Stimulated activated CD8-positive, alpha-beta memory T cell treated with anti-CD3 and anti-CD28 coated beads, Interleukin-15, amount 100 ng/mL, for 1 hour (primary cell): ENCODE measurements around the gene C5orf58.

ENCODE experiments used
- DNase-seq: peaks from one replicate; pipeline ENCODE4 v3.0.0-alpha.2; 2020; ENCODE audit warnings: low read depth

Gene C5orf58, protein sequence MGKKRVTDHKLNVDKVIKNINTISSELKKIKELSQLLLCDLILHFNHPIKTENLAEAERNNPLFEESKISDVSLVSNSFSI

DNA sequence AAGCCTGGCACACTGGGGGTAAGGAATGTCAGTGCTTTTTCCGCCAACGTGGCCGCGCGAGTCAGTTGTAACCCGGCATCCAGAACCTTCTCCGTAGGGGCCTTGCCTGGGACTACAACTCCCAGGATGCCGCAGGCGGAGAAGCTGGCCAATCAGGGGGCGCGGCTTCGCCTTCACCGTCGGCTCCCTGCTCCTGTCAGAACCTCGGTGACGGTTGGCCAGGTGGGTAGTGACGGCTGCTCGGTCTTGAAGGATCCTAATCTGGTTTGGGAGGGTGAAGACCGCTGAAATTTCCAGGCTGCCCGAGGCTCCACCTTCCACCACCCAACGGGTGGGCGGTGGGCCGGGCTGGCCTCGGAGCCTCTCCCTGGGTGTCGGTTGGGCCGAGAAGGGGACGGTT, at the start of gene C5orf58:
Gene C5orf58 (plus strand): TSS at position 200 of the 400 bp plus-strand sequence. CDS start 1,992 bp downstream, outside the sequence.
- DNase-seq = no peak

DNA sequence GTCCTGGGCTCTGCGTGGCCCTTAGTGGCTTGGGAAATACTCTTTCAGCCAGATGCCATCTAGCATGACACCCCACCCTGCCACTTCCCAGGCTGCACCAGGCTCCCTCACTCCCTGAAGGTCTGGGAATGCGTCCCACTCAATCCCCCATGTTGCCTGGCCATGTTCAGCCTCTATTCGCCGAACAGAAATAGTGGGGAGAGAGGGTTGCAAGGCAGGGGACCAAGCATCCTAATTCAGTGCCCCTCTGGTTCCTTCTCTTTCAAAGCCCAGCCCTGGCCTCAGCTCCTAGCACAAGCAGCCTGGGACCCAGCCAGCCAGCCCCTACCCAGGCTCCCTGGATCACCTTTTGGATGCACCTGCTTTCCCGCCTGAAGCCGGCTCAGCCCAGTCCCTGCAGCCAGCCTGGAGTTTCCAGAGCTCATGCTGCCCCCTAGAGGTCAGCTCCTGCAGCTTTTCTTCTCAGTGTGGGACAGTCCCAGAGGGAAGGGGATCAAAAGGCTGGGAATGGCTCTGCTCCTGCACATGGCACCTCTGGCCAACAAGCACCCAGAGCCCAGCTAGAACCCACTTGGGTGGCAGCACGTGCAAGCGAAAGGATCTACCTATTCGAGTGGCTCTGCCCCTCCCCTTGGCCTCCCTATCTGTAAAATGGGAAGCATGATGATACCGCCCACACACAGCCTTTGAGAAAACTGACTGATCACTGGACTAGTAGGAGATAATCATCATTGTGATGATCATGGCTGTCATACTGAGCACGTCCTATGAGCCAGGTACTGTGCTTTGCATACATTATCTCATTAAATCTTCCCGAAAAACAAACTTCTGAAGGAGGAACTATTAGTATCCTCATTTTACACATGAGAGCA, 48.7 kb upstream of the C5orf58 start:
- DNase-seq = peak; percentile 4

DNA sequence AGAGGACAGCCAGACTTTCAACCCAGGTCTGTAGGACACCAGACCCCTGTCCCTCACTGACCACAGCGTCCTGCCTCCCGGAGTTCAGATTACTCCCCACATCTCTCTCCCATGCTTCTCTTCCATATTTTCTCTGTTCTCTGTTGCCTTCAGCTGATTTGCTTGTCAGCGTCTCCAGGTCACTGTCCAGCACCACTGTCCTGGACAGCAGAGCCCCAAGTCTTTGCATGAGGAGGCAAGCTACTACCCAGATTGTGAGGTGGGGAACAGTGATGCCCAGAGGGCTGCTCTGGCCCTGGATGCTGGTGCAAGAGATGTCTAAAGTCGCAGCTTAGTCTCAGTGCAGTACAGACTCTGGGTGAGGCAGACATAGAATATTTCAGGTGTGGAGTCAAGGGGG, 48.0 kb upstream of the C5orf58 start:
- no peak for DNase-seq

DNA sequence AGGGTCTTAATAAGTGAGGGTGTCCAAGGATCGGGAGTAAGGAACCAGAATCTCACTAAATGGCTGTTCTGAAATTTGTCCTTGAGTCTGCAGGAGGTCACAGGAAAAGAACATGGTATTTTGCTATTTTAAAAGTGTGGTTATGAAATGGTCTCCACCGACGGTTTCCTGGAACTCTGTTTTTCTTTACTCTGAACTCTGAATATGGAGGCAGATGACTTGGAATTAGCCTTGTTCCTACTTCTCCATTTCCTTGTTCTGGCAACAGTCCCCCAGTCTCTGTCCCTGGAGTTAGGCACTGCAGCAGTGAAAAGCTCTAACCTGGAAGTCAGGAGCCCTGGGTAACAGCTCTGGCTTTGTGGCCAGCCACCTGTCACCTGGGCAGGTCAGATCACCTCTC, 46.6 kb upstream of the C5orf58 start:
- DNase-seq = no peak

DNA sequence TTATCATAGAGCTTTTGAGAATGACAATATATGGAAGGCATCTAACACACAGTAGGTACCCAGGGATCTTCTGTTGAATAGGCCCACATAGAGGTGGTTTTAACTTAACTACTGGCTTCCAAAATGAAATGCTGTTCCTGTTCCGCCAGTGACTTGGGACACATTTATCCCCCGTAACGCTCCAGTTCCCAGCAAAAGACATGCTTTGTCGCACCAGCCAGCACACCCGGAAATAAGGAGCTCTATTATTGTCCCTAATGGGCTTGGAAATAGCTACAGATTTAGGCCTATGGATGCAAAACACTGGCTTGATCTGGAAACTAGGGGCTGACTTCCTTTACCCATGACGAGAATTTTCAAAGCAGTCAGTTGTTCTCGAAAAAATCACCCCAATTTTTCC, 45.9 kb upstream of the C5orf58 start:
- DNase-seq = no peak

DNA sequence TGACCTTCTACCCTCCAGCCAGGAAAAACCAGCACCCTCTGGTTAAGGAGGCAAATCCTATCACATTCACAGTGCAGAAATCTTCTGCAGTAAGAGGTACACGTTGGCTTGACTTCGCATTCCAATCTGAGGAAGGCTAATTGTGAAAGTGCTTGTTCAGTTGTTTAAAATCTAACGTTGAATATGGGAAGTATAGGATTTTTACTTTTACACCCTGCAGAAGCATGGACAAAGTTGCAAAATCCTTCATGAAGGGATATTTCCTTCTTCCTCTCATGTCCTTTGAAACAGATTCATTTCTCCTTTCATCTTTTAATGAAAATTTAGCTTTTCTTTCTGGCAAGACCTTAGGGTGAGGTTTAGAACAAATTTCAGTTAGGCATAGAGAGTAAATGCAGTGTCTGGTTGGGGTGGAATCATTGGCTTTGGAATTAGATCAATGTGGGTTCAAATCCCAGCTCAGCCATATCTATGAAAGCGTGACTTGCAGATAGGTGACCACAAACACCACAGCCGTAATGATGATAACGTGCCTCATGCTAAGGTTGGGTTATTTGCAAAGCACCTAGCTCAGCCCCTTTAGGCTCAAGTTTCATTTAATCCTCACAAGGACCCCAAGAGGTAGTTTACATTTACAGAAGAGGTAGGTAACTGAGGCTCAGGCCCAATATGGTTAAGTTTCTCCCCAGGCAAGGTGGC, 42.2 kb upstream of the C5orf58 start:
- DNase-seq = no peak

DNA sequence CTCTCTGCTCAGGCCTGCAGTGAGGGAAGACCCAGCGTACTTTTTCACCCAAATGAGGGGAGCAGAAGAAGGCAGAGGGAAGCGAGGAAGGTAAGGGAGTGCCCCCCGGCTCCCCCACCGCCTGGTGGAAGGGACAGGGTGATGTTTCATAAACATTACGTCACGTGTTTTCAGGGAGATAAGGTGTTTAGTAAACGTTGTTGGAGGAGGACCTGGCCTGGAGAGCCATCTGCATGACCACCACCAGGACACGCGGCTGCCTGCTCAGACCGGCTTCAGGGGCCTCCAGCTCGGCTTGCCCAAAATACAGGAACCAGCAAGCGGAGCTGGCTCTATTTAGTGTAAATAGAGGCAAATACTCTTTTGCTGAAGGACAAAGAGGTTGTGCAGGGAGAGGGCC, 40.0 kb upstream of the C5orf58 start:
- DNase-seq = no peak

DNA sequence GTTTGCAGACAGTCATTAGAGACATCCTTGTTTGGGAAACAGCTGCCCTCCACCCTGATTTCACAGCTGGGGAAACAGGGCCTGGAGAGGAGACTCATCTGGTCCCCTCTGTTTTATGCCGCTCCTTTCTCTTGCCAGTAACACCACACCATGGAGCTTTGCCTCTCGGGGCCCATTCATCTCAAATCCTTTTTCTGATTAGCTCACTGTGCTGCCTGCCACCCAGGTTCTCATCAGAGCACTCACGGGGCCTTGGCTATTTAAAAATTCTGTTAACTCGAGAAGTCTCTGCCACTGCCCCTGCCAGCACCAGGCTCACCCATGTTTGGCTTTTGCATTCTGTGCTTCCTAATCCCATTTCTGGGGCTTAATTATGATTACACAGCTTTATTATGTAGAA, 36.8 kb upstream of the C5orf58 start:
- DNase-seq = no peak

DNA sequence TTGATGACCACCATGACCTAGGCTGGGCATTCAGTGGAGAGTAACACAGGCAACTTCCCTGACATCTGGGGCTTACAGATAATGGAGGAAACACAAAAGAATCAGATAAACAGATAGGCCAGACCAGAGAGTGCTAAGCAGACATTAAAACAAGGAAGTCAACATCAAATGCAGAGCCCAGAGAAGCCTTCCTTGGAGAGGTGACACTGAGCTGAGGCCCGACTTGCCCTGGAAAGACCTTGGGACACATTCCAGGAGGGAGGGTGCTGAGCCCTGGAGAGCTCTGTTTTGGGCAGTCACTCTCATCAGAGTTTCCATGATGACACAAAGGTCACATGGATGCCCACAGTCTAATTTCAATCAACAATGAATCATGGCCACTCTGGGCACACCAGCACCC, 31.9 kb upstream of the C5orf58 start:
- no peak for DNase-seq

DNA sequence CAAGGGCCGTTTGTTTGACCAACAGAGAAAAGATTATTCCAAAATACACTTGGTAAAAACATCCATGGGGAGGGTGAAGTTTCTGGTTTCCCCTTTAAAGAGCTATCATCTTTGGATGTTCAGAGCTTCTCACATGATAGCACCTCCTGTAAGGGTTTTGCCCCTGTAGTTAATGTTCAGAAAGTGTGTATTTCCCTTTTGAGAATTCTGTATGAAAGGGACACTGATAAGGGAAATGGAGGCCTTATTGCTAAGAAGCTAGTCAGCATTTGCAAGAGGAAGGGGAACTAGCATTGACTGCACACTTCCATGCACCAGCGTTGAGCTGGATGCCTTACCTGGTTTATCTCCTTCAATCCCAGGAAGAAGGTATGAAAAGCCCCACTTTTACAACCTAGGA, 31.5 kb upstream of the C5orf58 start:
- no peak for DNase-seq

DNA sequence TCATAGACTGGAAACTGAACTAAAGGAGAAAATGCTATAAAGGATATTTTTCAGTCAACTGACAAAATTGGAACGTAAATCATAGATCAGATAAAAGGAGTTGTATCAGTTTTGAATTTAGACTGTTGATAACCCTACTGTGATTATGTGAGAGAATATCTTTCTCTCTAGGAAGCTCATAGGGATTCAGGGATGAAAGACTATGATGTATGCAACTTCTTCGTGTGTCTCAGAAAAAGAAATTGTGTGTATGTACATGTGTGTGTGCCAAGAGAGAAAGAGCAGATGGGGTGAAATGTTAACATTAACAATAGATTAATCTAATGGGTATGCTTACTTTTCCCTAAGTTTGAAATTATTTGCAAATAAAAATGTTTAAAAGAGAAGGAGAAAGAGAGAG, 30.7 kb upstream of the C5orf58 start:
- DNase-seq = no peak

DNA sequence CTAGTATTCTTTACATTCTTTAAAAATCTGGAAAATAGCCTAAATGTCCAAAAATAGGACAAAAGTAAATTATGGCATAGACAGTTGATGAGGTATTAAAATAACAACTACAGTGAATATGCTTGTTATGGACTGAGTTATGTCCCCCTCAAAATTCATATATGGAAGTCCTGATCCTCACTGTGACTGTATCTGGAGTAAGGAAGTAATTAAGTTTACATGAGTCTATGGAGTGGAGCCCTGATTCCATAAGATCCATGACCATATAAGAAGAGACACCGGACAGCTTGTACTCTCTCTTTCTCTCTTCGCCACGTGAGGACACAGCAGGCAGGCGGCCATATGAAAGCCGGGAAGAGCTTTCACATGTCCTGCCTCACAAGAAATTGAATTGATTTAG, 28.6 kb upstream of the C5orf58 start:
- no peak for DNase-seq

DNA sequence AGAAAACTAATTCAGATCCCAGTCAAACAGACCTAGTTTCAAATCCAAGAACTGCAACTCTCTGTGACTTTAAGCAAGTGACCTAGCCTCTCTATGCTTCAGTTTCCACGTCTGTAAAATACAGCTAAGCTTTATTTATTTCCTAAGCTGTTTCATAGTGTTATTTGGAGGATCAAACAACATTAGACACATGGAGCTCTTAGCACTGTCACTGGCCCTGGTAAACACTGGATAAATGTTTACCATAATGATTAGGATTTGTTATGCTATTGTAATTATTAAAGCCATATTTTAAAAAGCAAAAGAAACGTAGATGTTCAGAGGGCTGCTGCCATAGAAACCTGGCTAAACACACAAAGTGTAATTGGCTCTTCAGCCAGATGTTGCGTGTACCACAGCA, 26.6 kb upstream of the C5orf58 start:
- DNase-seq = no peak

DNA sequence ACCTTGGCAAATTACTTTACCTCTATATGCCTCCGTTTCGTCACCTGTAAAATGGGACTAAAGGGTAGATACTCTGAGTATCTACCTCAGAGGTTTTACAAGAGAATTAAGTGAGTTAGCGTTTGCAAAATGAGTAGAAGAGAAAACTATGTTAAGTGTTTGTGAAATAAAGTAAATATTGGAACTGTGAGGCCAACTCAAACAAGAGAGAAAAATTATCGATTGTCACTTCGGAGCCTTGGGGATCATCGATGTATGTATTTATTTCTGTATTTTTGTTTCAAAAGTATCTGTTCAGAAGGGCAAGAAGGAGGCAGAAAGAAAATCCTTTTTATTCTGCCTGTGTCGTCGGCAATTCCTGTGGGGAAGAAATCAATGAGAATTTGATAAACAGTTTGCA, 25.8 kb upstream of the C5orf58 start:
- no peak for DNase-seq

DNA sequence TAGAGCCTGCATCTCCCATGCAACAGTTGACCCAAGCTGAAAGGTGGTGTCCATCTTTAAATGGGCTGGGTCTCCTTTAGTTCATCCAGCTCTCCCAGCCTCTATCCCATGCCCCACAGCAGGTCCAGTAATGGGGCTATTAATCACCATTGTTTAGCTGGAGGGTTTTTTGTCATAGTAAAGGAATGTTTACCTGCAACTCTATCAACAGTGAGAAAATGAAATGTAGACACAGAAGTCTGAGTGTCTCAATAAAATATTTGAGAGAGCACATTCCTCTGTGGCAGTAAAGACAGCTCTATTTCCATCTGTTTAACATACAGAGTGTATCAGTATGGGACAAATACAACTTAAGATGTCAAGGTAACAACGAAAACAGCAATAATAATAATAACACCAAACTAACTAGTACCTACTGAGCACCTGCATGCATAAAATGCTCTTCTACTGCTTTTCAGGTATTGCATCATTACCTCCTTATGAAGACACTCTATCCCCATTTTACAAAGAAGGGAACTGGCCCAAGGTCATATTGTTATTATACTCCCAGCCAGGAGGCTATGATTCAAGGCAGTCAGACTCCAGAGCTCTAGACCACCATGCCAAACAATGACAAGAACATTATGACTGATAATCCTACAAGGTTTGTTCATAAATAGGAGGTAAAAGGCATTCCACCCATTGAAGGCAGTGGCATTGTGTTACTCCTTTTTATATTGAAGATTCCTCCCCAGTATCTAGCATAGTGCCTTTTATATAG, 21.0 kb upstream of the C5orf58 start:
- no peak for DNase-seq

DNA sequence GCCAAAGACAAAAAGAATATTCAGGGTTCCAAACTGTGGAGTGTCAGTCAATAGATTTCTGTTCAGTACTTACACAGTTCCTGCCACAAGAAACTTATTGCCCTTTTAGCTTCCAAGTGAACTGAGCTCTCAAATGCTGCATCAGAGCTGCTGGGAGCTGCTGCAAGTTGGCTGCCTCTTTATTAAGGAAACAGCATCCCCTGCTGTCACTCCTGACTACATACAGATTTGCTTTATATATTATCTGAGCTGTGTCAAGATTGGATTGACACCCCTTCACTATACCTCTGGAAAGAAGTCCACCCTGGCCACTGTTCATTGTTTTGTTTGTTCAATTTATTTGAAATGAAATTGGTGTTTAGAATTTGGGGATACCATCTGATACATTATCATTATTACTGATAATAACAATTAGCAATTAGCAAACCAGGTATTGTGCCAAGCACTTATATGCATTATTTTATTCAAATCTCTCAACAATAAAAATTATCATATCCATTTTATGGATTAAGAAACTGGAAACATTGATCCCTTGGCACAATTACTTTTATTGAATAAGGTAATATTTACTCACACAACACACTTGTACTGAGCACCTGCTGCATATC, 16.4 kb upstream of the C5orf58 start:
- no peak for DNase-seq

DNA sequence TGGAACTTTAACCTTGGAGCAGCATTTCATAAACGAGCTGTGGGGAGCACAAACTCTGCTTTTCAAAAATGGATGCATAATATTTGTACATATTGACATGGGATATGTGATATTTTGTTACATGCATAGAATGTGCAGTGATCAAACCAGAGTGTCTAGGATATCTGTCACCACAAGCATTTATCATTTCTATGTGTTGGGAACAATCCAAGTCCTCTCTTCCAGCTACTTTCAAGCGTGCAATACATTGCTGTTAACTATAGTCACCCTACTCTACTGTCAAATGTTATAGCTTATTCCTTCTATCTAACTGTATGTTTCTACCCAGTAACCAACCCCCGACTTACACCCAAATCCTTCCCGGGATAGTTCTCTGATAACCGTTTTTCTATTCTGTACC, 15.0 kb upstream of the C5orf58 start:
- DNase-seq = no peak

DNA sequence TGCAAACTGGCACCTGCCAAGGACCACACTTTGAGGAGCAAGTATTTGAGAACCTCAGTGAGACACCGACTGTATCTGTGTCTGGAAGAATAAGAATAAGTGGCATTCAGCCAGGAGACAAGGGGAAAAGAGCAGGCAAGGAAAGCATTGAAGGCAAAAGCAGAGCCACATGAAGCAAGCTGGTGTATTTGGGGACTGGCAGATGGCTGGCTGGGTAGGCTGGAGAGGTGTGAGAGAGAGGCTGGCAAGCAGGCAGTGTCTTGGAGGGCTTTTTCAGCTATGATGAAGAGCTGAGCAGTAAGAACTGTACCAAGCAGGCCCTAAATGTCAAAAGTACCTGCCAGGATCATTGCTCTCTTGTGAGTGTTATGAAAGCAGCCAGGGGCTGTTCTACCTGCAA, 14.1 kb upstream of the C5orf58 start:
- DNase-seq = no peak

DNA sequence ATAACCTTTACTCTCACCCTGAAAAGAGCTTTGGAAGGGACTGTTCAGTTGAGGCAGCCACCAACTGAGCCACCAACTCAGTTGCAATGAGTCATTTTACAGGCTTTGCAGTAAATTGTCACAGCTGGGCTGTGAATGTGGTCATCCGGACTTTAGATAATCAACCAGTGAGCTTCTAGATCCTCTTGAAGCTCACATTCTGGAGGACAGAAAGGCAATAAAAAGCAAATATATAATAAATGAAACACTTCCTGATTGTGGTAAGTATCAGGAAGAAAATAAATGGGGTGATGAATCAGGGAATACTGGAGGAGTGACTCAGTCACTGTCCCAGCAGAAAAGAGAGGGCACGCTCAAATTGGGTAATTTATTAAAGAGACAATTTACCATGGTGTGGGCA, 13.2 kb upstream of the C5orf58 start:
- no peak for DNase-seq

DNA sequence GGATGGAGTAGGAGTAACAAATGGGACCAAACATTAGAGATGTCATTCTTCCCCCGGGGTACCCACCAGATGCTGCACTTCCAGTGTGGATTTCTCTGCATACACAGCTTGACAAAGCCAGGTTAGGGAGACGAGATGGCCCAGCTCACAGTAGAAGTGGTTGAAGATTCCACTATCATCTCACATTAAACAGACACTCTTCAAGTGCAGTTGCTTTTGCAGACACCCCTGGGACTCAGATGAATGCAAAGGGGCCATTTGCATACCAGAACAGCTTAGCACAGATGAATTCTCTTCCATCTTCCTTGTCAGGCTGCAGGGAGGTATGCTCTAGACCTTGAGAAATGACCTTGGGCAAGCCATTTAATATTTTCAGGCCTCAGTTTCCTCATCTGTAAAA, 12.6 kb upstream of the C5orf58 start:
- DNase-seq = no peak

DNA sequence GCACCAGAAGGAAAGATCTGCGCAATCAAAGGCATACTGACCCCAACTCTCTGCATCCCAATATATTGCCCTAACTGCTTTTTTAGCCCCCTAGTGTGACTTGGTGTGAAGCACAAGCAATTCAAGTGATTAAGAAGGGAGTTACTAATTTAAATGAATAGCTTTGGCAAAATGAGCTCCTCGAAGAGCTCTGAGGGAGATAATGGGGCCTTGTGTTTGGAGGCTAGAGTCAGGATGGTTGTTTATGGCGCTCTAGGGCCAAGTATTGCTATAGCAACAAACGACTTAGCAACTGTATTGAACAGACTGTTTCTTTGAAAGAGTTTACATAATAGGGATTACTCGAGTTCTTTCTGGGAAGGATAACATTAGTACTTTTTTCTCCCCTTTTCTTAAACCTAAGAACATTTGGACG, 11.5 kb upstream of the C5orf58 start:
- no peak for DNase-seq

DNA sequence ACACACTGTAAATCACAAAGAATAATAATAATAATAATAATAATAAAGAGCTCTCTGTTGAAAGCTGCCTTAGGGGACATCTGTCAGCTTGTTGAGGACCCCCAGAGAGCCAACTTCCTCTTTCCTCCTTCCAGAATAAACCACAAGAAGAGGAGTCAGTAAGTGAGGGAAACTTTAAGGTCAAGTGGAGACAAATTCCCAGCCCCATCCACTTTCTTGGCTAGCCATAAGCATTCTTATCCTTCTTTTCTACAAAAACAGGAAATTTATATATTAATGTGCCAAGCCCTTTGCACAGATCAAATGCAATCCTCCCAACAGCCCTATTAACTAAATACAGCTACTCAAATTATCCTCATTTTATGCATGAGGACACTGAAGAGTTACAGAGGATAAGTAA, 9.4 kb upstream of the C5orf58 start:
- DNase-seq = no peak
